Body of pancreas (tissue), 4 donors: ENCODE results near the gene XPO6.

Experiments used
- CTCF ChIP-seq, 7 experiments: fragments of 450-650 bp in 4 of 7; fragments of 200-600 bp in 3 of 7; sonication (generic) in 3 of 7; IDR thresholded peaks; one replicate each; pipeline ENCODE4 v1.5.1; 2016 to 2019; ENCODE audit warnings: antibody characterized with exemption in 7 of 7
- POLR2A ChIP-seq, 3 donors: fragments of 450-650 bp; IDR thresholded peaks; one replicate each; pipeline ENCODE4 v1.6.1; 2016; ENCODE audit warnings: antibody characterized with exemption in 3 of 3, mild to moderate bottlenecking in 2 of 3

- TF ChIP-seq CTCF (IDR thresholded peaks at IDR 0.05), result no peak
- TF ChIP-seq POLR2A (IDR thresholded peaks at IDR 0.05), result no peak
These were observed 148.1 kb downstream of the XPO6 start, which contains the start of gene GSG1L for GRCh38 chr16:28063591-28064061.
